ENCODE measurements around the gene MACROH2A1.
"Not testable (repeated sequence)": the region's sequence is repeated elsewhere in the genome, so short reads cannot be mapped to it uniquely, and the experiment has no call there.

Gene MACROH2A1

DNA sequence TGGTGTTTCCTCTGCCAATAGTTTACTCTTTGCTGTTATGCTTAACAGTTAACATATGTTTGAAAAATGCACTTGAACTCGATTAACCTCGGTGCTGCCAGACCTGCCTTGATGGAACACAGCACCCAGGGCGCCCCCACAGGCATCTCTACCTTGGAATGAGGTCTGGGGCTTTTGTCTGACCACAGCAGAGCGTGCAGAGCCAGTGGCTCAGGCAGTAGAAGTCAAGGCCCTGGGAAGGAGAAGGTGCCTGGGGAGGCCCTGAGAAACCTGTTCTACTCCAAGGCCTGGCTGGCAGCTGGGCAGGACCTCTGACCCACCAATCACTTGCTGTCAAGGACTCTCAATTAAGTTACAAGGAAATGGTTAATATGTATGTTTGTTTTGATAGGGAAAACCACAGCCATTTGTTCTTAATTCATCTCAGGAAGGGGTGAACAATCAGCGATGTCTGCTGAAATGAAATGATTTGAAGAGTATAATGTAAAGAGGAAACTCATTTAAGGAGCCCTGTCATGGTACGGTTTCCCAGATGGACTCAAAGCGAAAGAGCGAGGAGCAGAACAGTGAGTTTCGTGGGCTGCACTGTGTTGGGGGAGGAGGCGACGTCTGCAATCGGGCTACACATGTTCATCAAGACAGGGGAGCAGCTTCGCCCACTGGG is 21.9 kb downstream of the MACROH2A1 start:
- no peak for DNase-seq

DNA sequence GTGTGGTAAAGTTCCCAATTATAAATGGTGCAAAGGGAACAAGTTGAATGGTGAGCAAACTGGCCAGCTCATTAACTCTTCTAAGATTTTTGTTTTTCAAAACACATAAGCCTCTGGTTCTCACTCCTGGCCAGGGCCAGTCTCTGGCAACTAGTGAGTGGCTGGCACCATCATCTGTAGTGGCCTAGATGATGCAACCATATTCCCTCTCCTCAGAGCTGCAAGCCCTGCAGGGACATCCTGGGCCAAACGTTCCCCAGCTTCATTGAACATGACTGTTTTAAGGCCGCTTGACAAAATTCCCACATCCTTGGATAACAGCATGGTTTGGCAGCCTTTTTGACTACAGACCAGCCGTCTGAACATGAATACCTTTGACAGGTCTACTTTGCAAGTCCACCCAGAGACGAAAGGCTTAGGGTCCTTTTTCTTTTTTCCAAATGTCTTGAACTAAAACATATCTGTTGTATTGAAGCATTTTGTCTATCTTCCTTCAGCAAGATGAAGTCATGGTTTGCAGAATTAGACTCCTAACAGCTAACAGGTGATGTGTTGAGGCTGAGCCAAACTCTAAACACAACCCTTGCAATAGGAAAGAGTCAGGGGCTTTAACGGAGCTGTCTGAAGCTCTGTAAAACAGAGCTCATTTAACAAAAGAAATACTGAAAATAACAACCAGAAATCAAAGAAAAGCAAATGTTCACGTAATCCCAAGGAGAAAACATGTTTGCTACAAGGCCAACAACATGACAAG is 23.8 kb downstream of the MACROH2A1 start:
- no peak for DNase-seq

DNA sequence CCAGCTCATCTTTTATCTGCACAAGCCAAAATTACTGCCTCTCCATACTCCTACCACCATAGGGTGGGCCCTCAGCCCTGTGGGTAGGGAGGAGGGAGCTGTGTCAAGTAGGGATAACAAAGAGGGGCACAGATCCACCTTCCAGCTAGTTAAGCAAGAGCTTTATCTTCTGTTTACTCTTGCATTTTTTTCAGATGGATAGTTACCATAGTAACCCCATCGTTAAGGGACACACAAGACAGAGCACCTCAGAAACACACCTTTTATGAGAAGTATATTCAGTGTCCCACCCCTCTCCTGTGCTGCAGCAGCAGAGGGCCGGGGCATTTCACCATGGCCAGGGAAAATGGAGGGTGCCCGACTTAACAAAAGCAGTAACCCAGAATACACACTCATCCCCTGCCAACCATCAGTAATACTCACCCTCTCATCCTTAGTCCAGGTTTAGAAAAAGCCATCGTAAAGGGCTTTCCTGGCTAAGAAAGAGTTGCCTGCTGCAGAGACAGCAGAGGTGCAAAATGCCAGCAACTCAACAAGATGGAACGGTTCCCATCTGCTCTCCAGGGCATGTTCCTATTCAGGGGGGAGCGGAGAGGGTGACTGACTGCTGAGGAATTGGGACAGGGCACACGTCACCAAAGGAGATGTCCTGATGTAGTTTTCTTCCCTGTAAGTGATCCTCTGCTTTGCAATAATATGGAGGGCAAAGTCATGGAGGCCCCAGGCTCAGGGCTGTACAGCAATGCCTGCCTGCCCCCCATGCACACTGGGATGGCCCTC is 25.1 kb downstream of the MACROH2A1 start:
- DNase-seq = no peak

DNA sequence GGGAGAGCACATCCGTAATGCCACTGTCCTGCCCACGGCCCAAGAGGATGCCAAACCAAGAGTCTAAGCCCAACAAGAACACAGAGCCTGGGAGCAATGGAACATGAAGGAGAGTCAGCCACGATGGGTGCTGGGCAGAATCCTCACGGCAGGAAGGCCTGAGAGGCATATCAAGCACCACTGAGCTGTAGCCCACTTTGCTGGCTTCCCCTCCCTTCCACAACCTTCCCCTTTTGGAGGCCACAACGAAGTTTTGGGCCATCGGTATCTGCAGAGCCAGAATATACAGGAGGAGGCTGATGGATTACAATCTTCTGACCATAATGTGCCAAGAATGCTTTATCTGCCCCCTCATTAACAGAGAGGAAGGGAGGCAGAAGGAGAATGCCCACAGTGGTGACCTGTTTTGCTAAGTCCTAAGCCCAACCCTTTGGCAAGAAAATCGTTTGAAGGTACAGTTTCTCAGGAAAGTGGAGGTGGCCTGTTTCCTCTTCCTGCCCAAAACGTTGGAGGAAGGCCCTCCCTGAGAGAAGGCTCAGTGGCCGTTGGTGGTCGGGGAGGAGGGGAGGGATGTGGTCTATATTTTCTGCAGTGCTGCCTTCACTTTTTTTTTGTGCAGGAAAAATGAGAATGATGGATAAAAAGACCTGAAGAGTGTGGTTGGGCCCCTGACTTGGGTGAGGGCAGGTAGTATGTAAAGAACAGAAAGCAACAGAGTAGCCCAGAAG is 26.2 kb downstream of the MACROH2A1 start:
- DNase-seq = no peak

DNA sequence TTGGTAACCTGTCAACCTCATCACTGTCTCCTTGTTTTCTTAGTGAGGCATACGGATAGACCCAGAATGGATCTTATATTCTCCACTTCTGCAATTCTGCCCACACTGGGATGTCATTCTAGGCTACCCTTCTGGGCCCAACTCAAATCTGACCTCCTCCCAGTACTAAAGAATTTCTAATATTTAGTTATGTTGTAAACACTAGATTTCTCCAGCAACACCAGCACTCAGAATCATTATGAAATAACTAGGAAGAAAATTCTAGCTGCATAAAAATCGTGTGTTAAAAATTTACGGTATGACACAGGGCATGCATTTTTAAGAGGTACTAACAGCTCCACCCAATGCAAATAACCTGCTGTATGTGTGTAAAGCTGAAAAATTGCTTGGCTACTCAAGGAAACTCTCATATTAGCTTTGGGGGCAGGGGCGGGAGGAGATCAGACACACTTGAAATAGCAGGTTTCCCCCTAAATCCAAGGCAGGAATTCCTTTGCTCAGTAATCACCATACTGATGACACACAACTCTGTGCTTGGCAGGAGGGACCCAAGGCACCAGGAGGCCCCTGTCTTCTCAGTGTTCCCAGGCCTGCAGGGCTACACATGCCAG is 27.3 kb downstream of the MACROH2A1 start:
- DNase-seq = no peak

DNA sequence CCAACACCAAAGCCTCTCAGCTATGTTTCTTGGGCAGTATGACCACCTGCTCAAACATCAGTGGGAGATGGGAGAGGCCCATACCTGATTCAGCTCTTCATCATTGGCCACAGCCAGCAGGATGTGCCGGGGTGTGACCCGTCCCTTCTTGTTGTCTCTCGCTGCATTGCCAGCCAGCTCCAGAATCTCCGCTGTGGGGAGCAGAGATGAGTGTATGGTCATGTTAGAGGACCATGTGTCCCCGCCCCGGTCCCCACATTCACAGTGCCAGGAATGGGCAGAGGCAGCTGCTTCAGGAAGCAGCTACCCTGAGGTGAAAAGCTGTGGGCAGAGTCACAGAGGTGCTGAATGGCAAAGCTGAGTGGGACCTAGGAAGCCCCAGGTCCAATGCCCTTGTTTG is 29.1 kb downstream of the MACROH2A1 start:
- DNase-seq = no peak

DNA sequence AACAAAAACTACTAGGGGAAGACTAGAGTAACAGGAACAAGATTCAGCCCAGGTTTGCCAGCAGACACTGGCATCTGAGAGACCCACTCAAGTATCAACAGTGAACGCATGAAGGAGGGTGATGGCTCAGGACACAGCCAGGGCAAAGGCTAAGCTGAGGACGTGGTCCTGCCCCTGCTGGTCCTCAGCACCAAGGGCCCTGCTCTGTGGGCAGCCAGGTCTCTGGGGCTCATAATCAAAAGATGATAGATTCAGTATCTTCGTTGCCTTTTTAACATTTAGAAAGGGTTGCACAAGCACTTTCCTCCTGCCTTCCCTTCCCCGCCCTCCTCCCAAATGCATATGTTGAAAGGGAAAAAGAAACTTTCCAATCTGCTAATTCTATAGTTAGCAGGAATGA is 31.5 kb downstream of the MACROH2A1 start:
- no peak for DNase-seq

DNA sequence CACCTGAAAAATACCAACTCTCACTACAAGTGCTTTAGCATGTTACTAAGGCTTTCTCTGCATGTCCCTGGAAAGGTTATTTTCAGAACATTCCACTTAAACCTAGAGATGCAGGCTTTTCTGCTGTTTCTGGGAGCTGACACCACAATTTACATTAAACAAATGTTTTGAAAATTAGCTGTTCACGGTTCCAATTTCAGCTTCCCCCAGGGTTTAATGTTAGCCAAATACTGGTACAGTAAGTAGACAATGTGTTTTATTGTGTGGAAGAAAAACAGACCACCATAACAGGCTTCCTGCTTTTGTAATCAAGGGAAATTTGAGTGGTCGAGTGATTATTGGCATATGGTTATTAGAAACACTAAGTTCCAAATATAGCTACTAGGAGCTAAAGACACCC is 32.0 kb downstream of the MACROH2A1 start:
- DNase-seq = no peak

DNA sequence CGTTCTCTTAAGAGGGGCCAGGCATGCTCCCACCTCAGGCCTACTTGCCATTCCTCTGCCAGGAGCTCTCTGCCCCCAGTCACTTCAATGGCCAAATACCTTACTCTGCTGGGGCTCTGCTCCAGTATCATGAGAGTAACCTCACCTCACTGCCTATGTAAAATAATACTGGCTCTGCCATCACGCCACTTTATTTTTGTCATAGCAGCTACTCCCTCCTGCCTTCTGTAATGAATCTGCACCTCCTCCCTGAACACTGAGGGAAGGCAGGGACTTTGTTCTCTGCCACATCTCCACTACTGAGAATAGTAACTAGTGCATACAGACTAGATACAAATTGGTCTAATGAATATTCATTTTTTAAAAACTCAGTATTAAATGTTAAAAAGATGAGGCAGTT is 33.8 kb downstream of the MACROH2A1 start:
- no peak for DNase-seq

DNA sequence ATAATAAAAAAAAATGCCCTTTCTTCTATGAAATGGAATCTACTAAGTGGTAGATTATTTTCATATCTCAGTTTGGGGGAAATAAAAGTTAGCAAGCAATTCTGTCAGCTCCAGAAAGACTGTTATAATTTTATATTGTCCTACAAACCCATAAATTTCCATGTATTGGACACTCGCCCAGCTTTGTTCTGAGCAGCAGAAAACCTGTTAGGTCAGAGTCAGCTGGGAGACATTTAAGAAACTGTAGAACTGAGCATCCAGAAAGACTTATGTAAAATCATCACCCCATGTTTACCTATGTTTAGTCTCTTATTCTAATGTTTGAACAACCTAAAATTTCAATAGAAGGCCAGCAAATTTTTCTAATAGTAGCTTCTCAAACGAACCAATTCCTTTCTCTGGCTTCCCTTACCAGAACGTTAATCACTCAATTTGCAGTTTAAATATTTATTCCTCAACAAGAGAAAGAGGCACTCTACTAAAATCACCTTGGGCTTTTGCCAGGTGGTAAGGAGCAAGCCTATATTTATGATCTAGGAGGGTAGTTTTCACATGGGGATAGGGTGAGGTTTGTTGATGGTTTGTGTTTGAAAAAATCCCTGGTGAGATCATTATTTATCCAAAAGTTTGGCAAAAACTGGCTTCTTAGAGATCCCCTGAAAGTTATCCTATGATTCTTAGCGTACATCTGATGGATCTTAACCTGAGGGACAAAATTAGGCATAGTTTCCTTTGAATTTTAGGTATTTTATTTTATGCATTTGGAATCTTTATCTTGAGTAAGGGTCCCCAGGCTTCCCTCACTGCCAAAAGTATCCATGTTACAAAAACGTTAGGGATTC is 34.4 kb downstream of the MACROH2A1 start:
- DNase-seq = no peak

DNA sequence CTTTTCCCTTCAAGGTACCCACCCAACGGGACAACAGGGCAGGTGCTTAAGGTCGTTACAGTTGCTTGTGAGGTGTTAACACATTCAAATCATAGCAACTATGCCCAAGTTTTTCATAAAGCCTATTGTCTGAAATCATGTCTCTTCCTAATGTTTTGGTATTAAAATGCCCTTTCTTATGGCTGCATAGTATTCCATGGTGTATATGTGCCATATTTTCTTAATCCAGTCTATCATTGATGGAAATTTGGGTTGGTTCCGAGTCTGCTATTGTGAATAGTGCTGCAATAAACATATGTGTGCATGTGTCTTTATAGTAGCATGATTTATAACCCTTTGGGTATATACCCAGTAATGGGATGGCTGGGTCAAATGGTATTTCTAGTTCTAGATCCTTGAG is 35.7 kb downstream of the MACROH2A1 start:
- DNase-seq = not testable (repeated sequence)

DNA sequence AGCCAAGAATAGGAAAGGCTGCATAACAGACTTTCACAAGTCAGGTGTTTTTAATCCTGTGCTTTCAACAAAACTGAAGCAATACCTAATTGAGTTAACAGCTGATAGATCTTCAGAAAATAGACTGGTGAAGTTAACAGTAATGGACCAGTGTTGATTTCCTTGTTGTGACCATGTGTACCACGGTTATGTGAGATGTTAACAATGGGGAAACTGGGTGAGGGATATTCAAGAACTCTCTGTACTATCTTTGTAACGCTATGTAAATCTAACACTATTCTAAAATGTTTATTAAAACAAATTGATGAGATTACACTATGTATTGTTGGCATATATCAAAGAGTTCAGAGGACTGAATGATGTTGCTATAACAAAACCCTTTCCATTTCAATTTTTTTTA is 36.9 kb downstream of the MACROH2A1 start:
- DNase-seq = no peak

DNA sequence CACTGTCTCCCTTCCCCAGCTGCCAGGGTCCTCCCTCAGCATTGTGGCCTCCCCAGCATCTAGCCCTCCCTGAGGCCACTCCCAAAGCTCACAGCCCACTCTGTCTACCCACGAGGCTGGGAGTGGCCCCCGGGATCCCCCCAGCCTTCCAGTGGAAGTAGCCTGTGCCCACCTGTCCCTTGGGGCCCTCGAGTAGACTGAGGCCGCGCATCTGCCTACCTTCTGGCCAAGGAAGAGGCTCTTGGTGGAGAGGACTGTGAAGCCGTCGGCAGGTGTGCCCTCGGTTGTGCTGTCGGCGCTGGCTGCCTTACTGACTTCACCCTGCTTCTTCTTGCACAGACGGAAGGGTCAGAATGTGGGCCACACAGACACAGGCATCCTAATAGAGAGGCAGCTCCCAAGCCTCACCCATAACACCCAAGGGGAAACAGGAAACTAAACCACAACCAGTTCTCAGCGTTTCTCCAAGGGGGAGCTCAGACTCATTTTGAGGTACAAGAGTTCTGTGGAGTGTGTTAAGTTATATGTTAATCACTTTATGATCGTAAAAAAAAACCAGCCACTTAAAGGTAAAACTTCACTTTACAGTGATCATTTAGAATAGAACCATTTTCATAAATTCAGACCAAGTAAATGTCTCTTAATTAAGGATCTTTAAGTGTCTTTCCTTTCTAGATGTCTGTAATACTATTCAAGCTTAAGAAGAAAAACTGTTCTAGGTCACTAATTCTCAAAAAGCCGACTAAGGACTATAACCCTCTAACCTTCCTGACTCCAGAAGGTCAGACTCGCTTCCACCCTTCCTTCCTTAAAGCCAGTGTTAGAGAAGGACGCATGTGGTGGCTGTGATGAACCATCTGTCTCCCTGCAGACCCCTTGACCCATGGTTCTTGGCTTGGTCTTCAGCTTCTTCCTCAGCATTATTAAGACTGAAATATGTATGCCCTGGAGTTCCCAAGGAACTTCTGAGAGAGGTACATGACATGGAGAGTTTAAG is 38.5 kb downstream of the MACROH2A1 start:
- DNase-seq = no peak

DNA sequence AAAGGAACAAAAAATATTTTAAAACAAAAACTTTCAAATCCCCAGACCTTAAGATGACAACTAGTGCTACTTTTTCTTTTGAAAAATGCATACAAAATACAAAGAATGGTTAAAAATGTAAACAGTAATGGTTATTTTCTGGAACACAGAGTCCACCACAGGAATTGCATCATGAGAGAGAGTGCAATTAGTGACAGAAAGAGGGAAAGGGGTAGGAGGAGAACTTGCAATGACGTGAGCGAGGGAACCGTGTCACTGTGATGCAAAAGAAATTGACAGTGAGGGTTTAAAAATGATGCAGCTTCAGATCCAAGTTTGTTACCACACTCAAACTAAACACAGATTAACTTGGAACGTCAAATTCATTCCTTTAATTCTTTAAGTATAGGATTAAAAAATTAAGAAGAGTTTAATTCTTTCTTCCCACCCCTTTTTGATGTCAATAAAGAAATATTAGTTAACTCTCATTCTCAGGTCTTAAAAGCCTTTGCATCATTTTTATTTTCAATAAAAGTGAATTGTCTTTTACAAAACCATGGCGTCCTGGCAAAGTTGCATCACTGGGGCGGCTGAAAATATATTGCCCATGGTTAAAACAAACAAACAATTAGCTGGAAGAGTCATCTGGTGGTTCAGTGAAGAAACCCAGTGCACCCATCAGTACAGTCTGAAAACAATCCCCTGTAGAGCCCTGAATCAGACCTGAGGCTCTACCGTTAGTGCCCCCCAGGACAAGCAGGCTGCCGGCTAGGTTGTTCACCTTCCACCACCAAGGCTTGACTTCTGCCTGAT is 39.5 kb downstream of the MACROH2A1 start:
- no peak for DNase-seq

DNA sequence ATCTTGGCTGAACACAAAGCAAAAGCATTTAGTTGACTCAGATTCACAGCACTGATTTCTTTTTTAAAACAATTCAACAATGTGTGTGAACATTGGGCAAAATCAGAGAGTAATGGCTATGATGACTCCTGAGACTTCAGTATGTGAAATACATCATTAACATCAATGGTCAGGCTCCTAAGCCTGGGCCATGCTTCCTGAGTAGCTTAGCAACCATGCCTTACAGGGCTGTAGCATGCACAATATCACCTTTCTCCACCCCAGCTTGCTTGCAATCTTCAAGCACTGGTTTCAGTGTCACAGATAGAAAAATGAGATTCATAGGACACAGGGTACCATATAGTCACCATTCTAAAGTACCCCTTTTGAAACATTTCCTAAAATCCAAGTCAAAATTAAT is 41.3 kb downstream of the MACROH2A1 start:
- no peak for DNase-seq

DNA sequence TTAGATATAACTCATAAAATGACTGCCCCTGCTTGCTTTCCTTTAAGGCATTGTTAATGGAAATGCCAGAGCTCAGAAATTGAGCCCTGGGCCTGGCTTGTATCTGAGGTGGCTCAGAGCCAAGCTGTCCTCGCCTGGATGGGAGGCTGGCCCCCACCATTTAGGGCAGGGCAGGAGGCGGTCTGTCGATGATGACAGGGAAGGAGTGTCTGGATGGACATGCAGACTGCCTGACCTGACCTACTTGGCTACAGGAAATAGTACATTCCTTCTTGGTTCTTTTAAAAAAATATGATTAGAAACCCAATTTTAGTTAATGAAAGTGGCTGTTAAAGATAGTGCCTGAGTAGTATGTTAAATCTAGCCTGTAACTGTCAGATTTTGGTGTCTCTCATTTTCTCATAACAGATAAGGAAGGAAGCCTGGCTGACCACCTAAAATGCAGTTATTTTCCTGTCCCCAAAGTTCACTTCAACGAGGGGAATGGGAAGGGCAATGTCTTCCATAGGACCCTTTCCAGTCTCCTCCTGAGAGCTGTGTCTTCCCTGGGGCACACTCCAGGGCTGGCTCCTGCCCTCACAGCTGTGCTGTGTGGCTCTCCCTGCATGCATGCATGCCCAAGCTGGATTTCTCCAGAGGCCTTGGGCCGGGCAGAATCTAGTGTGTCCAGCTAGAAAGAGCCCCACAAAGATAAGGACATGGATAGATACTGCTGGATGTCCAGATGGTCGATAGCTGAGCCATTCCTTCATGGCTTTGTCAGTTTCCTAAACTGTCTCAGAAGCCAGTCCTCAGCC is 42.3 kb downstream of the MACROH2A1 start:
- DNase-seq = no peak

DNA sequence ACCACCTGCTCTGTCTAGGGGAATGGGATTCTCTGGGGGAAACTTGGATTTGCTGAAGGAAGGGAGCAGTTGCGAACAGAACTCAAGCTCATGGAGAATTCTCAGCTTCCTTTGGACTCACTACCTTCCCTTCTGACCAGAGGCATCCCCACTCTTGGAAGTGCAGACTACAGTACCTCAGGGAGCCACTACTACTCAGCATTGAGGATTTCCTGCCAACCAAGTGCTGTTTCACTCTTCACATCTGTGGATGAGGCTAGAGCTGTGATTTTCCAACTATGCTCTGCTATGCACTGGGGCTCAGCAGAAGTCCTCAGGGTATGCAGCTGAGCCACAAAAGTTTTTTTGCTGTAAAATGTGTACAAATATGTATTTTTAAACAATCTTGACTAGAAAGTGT is 43.9 kb downstream of the MACROH2A1 start:
- DNase-seq = no peak

DNA sequence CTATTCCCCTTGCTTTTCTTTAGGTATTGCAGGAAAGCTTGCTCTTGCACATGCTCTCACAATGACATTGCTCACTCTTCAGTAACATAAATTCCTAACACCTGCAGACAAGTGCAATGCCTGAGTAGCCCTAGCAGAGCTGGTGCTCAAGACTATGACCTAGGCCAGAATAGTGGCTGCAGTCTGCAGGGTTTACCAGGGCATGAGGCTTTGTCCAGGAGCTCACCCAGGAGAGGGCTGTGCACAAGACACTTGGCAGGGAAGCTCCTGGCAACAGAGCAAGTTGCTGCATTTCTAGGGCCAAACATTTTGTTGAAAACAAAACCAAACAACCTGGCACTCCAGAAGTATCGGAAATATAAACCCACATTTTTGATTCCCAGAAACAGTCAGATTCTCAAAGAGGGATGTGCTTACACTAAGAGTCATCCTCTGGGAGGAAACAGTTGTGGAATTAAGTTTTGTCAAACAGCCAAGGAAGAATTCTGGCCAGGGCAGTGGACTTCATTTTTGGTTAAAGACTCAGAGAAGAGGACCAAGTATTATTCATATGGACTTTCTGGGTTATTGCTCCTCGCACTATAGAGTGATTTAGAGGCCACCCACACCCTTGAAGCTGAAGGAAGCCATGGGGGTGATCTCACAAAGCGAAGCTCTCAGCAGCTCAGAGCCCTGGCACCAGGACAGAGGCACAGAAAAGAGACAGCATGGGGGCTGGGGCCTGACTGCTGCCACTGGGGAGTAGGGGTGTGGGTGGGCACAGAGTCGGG is 44.9 kb downstream of the MACROH2A1 start:
- no peak for DNase-seq
